Skin of body (tissue), 2 donors: ENCODE data around the gene TPX2. TPM values are rescaled to one million over a fixed set of nuclear protein-coding genes. Genes with fewer than 3 reads are reported as not detected.
A peak's percentile ranks its signal among the peaks of the same experiment; 100 is the strongest.

Experiments used
- DNase-seq: peaks from one replicate; lab custom pipeline; 2025; lab: John Stamatoyannopoulos, UW
- total RNA-seq: library from RNA; depleted of rRNA; stranded (reverse); fragments of >200 nt; gene quantifications from one replicate; pipeline ENCODE4 v1.2.3, GENCODE V29; 2014

Gene TPX2, protein sequence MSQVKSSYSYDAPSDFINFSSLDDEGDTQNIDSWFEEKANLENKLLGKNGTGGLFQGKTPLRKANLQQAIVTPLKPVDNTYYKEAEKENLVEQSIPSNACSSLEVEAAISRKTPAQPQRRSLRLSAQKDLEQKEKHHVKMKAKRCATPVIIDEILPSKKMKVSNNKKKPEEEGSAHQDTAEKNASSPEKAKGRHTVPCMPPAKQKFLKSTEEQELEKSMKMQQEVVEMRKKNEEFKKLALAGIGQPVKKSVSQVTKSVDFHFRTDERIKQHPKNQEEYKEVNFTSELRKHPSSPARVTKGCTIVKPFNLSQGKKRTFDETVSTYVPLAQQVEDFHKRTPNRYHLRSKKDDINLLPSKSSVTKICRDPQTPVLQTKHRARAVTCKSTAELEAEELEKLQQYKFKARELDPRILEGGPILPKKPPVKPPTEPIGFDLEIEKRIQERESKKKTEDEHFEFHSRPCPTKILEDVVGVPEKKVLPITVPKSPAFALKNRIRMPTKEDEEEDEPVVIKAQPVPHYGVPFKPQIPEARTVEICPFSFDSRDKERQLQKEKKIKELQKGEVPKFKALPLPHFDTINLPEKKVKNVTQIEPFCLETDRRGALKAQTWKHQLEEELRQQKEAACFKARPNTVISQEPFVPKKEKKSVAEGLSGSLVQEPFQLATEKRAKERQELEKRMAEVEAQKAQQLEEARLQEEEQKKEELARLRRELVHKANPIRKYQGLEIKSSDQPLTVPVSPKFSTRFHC
- total RNA-seq = 14.8 TPM

- peak; percentile 98 for DNase-seq
Observed at GRCh38 chr20:31738729-31739549, at the start of gene TPX2. Gene TPX2 (plus strand): TSS chr20:31739290. CDS start chr20:31757477, 18,187 bp downstream.

DNA sequence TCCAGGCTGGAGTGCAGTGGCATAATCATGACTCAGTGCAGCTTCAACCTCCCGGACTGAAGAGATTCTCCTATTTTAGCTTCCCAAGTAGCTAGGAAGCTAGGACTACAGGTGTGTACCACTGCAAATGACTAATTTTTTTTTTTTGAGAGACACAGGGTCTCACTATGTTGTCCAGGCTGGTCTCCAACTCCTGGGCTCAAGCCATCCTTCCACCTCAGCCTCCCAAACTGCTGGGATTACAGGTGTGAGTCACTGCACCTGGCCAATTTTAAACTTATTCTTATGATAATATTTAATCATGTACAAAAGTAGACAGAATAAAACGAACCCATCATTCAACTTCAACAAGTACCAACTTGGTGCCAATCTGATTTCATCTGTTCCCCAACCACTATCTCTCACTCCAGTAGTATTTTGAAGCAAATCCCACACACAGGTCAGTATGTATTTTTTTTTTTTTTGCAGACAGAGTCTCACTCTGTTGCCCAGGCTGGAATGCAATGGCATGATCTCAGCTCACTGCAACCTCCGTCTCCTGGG lies 48.9 kb upstream of the TPX2 start:
- DNase-seq = no peak

DNA sequence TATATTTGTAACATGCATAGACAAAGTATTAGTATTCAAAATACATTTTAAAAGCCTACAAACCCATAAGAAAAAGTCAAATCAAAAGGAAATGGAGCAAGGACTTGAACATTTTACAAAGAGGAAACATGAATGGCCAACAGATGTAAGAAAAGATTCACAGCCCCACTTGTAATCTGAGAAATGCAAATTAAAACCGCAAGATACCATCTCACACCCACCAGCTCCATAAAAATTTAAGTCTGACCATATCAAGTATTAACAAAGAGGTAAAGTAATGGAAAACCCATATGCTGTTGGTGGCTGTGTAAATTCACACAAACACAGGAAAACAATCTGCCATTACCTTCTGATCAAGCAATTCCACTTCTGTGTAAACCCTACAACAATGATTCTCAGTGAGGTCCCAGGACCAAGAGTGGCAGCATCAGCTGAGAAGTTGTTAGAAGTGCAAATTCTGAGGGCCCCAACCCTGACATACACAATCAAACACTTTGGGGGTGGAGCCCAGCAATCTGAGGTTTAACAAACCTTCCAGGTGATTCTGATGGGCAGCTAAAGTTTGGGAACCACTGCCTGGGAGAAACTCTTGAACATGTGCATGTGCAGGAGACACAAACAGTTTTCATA lies 47.3 kb upstream of the TPX2 start:
- DNase-seq = no peak

- no peak for DNase-seq
Observed at GRCh38 chr20:31693402-31693801, 45.7 kb upstream of the TPX2 start.

DNA sequence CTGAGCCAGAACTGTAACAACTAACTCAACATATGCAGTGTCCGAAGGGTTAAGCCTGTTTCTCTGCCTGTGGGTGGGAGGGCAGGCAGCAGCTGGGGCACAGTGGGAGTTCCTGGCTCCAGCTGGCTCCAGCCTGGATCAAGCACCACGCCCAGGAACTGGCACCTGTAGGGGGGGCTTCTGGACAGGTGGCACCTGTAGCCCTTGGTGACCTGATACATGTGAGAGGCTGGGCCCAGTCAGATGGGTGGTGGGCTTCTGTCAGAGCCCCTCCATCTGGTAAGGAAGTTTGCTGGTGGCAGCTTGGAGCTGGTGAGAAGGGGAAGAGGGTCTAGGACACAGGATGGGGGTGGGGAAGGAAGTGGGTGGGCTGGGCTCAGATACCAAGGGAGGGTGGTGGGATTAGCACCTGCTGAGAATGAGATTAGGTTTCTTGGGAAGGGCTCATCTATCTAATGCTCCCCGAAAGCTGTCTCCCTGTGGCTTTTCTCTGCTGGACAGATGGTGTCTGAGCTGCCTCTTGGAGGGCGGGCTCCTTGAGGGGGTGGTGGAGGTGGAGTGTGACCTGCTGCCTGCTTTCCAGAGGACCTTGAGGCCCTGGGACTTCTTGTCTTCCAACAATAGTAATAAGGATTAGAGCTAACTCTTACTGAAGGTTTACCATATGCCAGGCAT lies 45.0 kb upstream of the TPX2 start:
- DNase-seq = no peak

GRCh38 chr20:31694842-31695593 lies 44.1 kb upstream of the TPX2 start:
- no peak for DNase-seq

GRCh38 chr20:31695849-31696804 lies 43.0 kb upstream of the TPX2 start:
- no peak for DNase-seq

GRCh38 chr20:31698243-31698802 lies 40.8 kb upstream of the TPX2 start:
- no peak for DNase-seq

- peak; percentile 60 for DNase-seq
Observed at GRCh38 chr20:31698803-31699718, 40.0 kb upstream of the TPX2 start.

DNA sequence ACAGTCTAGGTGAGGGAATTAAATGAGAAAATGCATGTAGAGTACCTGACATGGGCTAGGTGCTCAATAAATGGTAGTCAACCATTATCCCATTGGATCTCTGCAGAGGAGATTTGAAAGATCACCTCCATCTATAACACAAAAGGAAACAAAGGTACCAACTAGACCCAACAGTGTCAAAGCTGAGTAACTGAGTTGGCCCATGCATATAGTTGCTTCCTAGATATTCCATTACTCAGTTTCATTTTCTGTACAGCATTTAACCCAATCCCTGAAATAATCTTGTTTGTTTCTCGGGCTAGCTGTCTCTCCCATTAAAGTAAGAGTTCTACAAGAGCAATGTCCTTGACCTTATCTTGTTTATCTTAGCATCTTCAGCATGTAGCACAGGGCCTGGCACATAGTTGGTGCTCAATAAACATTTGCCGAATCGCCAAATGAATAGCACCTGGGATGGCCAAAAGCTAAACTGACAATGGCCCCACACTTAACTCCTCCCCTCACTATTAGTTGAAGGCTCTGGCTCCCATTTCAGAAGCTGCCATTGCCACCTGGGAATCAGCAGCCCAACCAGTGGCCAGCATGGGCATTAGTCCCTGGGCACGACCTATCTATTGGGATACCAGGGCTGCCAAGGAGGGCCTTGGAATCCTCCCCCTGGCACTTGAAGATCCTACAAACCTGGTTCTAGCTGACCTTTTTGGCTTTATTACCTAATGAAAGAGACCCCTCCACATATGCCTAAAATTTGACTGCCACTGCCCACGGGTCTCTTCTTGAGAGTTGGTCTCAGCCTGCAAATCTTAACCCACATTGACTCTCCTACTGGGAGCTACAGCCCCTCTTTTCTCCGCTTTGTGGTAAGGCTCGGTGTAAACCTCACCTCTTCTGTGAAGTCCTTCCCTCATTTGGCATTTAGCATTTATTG lies 39.0 kb upstream of the TPX2 start:
- DNase-seq = no peak

DNA sequence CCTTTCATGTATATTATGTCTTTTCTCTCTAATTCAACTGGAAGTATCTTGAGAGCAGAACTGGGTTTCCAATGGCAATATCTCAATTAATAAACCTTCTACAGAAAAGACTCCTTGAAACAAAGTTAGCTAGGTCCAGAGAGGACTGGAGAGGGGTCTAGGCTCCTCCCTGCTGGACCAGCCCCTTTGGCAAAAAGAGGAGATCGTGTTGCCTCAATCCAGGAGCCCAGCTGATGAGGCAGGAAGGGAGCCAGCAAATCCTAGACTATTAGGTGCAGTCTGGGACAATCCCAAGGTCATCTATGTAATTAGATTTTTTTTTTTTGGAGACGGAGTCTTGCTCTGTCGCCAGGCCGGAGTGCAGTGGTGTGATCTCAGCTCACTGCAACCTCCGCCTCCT lies 38.3 kb upstream of the TPX2 start:
- DNase-seq = no peak

GRCh38 chr20:31701591-31701990 lies 37.5 kb upstream of the TPX2 start:
- DNase-seq = no peak

DNA sequence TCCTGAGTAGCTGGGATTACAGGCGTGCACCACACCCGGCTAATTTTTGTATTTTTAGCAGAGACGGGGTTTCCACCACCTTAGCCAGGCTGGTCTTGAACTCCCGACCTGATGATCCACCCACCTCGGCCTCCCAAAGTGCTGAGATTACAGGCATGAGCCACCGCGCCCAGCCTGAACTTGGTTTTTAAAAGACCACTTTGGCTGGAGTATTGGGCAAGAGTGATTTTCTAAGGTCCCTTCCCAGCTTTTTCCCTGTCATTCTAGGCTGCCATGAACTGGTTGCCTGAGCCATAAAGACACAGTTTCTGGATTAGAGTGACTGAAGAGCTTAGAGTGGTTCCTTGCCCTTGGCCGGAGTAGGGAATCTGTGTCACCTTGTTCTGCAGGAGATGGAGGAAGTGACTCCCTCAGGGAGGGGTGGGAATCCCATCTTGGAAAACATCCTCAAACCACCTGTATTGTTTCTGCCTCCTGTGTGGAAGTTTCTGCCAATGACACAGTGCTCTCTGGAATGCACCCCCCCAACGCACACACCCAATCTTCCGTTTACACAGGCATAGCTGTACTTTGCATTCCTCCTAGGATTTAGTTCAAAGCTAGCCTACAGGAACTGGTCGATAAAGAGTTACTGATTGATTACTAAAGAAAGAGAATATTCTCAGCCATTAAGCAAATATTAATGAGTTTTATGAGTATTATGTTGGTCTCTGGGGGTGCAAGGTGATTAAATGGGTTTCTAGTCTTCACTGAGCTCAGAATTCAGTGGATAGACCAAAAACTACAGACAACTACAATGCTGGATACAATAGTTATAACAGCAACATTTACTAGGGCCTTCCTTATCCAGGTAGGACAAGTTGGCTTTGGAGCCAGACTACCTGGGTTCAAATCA lies 34.6 kb upstream of the TPX2 start:
- no peak for DNase-seq

GRCh38 chr20:31705191-31705590 lies 33.9 kb upstream of the TPX2 start:
- DNase-seq = no peak
